ENCODE data around the gene VIL1.

- TF ChIP-seq CTCF (IDR thresholded peaks at IDR 0.05) (no peak), POLR2A (IDR thresholded peaks at IDR 0.05) (no peak)
Observed at GRCh38 chr2:218458598-218458997, 39.7 kb downstream of the VIL1 start.
